Fibroblast of skin of right biceps (primary cell): ENCODE data around the gene STAM.

Source experiments
- DNase-seq: peaks from one replicate; pipeline ENCODE4 v3.0.0-alpha.2; 2013

The STAM gene

DNA sequence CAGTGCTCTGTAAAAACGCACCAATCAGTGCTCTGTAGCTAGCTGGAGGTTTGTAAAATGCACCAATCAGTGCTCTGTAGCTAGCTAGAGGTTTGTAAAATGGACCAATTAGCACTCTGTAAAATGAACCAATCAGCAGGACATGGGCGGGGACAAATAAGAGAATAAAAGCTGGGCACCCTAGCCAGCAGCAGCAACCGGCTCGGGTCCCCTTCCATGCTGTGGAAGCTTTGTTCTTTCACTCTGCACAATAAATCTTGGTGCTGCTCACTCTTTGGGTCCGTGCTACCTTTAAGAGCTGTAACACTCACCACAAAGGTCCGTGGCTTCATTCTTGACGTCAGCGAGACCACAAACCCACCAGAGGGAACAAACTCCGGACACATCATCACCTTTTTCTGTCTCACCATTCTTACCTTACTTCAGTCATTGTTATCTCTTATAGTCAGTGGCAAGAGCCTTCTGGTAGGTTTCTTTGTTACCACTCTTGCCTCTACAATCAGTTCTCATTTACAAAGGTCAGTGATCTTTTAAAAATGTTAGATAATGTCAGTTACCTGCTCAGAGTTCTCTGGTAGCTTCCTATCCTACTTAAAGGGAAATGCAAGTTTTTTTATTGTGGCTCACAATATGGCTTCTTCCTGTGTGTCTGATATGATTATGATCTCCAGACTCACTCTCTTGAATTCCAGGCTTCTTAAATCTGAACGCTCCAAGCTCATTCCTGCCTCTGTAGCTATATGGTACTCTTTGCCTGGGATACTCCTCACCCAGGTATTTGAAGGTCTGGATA, 4.5 kb downstream of the STAM start:
- no peak for DNase-seq

- no peak for DNase-seq
Measured at GRCh38 chr10:17649052-17649451, 5.1 kb downstream of the STAM start.

- DNase-seq = peak; percentile 37
Measured at GRCh38 chr10:17649836-17650235, 5.9 kb downstream of the STAM start.

DNA sequence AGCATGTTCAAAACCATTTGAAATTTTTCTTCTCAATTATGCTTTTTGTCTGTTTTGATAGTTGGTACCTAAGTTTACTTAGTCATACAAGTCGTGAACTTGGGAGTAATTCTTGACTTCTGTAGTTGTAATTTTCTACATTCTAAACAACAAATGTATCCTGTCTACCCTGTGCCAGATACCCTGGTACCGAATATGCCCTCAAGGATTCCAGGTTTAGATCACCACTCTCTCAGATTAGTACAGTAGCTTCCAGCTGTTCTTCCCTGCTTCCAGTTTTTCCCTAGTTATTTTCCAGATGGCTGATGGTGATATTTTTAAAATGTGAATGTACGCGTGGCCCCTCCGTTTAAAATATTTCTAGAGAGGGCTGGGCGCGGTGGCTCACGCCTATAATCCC, 6.5 kb downstream of the STAM start:
- no peak for DNase-seq

DNA sequence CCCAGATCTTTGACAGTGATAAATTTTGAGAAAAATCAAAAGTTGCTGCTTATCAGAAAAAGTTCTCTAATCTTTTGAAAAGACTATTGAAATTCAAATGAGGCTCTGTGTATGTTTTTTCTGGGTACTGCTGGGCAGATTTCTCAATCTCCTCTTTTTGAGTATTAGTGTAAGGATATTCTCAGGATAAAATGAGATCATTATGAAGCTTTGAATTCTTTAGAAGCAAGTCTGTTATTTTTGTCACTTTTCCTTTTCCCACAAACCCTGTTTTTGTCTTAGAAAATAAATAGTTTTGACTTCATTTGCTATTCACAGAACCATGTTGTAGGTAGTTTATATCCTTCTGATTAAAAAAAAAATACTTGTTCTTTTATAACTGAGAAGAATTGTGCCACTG, 7.9 kb downstream of the STAM start:
- DNase-seq = no peak

DNA sequence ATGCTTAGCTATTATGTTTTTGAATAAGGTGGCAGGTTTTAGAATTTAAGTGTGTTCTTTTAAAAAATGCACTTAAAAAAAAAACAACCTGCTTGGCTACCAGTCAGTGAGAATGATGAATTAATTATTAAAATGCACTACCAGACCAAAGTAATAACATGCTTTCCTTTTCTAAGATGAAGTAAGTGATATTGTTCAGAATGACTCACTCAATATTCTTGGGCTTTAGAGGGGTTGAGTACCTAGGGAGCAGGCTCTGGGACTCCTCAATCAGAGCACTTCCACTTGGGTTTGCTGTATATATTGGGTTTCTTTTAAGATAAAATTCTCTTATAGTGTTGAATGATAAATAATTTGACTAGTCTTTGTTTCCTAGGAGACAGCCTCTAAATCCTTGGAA, 8.6 kb downstream of the STAM start:
- DNase-seq = no peak

DNA sequence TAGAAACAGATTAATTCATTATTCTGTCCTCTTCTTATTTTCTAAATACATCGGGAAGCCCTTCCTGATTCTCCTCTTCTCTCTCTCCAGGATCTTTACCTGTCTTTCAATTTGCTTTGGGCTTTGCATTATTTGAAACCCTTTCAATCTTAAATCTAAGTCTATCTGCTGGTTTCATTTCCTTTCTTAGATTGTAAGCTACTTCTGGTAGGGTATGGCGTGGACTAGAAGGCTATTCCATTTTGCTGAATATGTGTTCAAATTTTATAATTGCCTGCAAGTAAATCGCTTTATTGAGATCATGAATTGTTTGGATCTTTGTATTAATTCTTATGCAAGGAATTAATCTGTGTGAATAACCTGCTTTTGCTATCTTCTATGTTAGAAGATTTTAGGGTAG, 11.1 kb downstream of the STAM start:
- DNase-seq = no peak

- DNase-seq = no peak
Measured at GRCh38 chr10:17655567-17656146, 11.7 kb downstream of the STAM start.

GRCh38 chr10:17657103-17657500, 13.2 kb downstream of the STAM start:
- DNase-seq = no peak

- DNase-seq = no peak
Measured at GRCh38 chr10:17659365-17659764, 15.4 kb downstream of the STAM start.

- peak; percentile 41 for DNase-seq
Measured at GRCh38 chr10:17660921-17661320, 17.0 kb downstream of the STAM start.

DNA sequence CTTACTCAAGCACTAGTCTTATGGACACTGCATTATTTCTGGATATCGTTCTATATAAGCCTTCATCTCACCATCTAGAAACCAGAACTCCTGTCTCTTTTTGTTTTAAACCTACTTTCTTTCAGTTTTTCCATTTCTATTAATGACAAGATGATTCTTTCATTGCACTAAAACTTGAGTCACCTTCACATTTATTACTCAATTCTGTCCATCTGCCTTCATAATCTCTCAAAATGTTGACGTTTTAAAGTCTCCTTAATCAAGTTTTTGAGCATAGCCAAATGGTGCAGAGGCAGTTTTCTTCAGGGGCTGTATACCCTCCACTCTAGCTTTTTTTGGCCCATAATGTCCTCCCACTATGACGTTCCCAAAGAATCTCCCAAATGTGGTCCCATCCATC, 17.6 kb downstream of the STAM start:
- no peak for DNase-seq

- DNase-seq = no peak
Measured at GRCh38 chr10:17662193-17663138, 18.5 kb downstream of the STAM start.

DNA sequence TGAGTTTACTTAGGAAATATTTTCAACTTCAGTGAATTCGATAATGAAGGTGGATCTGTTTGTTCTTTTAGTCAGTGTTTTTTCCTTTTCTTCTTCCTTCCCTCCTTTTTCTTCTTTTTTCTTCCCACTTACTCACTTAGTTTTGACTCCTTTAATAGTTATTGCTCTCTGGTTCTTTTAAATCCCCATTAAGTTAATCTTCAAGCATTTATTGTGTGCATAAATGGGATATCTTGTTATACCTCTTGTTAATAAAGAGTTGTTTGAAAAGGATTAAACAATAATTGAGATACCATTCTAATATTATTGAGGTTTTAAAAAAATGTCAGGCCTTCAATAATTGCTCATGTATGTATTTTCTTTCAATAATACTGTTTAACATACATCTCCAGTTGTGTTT, 19.5 kb downstream of the STAM start:
- no peak for DNase-seq

DNA sequence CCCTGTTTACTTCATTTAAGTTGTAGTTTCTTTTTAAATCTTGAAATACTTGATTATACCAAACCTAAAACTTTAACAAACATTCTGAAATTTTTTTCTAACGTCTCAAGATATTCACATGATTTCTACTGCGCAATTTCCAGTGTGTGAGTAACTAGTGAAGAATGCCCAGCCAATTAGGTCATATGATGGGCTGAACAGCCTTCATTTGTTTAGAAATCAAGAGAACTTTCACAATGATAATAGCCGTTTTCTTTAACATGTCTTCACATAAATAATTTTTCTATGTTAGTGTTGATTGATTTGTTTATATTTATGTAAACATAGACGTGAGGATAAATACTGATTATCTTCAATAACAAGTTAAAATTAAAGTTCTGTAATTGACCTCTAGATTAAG, 21.8 kb downstream of the STAM start:
- DNase-seq = peak; percentile 85

DNA sequence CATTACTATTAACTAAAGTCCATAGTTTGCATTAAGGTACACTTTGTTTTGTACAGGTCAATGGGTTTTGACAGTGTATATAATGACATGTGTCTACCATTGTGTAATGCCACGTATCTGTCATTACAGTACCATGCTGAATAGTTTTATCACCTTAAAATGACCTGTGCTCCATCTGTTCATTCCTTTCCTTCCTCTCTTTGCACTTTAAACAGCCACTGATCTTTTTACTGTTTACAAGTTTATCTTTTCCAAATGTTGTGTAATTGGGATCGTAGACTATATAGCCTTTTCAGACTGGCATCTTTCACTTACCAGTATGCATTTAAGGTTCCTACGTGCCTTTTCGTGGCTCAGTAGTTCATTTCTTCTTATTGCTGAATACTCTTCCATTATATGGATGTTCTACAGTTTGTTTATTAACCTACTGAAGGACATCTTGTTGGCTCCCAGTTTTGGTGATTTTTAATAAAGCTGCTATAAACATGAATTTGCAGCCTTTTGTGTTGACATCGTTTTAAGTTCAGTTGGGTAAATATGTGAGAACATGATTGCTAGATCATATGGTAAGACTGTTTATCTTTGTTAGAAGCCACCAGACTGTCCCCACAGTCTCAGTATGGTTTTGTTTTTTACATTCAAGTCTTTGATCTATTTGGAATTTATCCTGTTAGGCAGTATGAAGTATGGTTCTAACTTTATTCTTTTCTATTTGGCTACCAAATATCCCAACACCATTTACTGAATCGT, 24.7 kb downstream of the STAM start:
- DNase-seq = no peak

DNA sequence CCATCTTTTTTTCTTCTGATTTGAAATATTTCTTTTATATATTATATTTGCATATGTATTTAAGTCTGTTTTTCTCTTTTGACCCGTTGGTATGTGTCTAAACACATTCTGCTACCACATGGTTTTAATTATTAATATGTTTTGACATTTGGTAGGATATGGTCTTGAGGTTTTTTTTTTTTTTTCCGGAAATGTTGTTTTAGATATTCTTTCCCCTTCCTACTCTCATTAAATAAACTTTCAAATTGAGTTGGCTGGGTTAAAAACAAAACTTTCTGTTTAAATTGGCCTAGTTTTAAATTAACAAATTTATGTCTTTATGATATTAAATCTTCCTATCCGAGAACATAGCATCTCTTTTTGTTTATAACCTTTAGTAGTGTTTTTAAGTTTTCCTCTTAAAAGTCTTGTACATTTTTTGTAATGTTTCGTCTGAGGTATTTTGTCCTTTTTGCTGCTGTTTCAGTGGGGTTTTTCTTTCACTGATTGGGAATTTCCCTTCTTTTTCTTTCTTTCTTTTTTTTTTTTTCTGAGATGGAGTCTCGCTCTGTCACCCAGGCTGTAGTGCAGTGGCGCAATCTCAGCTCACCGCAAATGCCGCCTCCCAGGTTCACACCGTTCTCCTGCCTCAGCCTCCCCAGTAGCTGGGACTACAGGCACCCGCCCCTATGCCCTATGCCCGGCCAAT, 25.4 kb downstream of the STAM start:
- no peak for DNase-seq

DNA sequence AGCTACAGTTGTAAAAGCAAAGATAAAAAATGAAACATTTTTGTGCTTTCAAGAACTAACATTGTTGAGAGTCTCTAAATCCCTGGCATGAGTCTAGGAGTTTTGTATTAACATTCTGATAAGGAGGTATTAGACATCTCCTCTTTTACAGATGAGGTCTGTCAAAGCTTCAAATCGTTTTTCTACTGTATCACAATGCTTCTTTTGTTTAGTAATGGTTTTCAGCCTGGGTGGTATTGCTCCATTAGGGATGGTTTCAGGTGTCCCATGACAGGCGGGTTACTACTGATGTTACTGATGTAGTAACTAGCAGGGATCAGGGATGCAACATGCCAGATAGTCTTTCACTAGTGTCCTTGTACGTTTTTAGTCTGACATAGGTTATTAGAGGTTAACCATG, 27.4 kb downstream of the STAM start:
- DNase-seq = no peak

GRCh38 chr10:17673471-17674061, 29.6 kb downstream of the STAM start:
- peak; percentile 97 for DNase-seq

DNA sequence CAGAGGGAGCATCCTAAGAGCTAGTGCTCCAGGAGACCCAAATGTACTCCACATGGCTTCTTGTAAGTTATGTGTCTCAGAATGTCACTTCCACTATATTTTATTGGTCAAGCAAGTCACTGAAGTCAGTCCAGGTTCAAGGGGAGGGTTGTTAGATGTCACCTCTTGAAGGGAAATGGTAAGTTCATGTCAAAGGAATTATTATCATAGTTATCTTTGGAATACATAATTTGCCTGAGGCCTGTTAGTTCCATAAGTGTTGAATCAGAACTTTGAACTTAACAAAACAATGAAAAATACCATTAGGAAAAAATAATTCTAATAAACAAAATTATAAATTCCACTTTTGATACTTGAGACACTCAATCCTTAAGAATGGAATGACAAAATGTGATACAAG, 30.6 kb downstream of the STAM start:
- no peak for DNase-seq

GRCh38 chr10:17675638-17676037, 31.7 kb downstream of the STAM start:
- DNase-seq = peak; percentile 28

GRCh38 chr10:17676919-17677318, 33.0 kb downstream of the STAM start:
- no peak for DNase-seq
